Brain pericyte (primary cell): Measurements from ENCODE around the gene CRACDL.

ENCODE experiments used
- DNase-seq: peaks from one replicate; pipeline ENCODE4 v3.0.0-alpha.2; 2012; ENCODE audit warnings: low read depth, low spot score

CRACDL gene

GRCh38 chr2:98803405-98804264, 132.4 kb downstream of the CRACDL start:
- DNase-seq: no peak

DNA sequence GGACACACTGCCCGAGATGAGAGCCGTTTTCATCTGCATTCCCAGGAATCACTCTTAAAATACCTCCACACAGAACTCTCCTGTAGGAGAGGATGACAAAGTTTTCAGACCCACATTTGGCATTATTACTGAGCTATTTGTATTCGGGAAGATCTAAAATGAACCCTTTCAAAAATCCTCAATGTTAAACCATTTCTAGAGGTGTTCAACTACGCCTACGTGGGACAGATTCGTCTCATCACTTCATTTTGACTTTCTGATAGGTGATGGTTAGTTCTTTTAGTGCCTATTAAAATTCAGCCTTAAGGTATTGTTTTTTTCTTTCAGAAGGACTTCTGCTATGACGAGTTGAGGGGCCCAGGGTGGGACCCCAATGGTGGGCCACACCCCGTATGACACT, 133.7 kb downstream of the CRACDL start:
- no peak for DNase-seq

DNA sequence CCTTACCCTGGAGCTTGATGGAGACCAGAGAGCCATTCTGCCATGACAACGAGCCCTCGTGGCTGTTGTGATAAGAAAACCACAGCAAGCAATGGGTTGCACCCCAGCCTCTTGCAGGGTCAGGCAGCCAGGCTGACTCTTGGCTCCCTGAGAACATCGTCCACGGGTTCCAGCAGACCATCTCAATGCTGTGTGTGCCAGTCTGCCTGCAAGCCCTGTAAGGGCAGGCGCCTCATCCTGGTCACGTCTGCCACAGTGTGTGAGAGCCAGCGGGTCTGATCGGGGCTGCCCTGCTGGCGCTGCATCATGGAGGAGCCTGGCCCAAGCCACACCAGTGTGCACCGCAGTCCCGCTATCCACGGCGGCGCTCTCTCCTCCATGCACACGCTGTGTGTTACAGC, 134.1 kb downstream of the CRACDL start:
- DNase-seq: no peak

- no peak for DNase-seq
Observed at GRCh38 chr2:98801286-98801685, 134.7 kb downstream of the CRACDL start.

DNA sequence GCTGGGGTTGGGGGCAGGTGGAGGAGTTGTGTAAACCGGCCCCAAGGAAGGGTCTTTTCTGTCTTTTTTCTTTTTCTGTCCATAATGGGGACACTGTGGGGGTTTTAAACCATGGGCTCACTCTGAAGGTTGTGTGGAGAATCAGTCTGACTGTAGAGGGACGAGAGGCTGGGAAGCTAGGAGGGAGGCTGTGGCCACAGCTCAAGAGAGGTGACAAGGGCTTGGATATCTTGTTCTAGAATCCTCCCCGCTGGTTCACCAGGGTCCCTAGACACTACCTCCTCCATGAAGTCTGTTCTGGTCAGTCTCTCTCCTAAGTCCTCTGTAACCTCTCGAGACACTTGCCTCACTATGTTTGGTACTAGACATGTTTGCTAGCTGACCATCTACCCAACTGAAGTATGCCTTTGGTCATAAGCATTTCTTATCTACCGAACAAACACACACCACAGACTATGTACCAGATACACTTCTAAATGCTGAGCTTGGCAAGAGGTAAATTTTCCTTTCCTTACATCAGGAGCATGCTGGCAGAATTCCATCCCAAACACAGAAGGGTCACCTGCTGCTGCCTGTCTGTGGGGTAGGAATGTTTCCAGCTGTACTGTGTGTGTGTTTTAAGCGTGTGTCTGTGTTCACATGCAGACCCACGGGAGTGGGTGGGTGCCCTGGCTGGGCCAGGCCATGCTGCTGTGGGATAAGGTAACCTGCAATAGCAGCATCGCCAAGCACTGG, 135.5 kb downstream of the CRACDL start:
- no peak for DNase-seq

- no peak for DNase-seq
Observed at GRCh38 chr2:98799375-98800329, 136.4 kb downstream of the CRACDL start.

- no peak for DNase-seq
Observed at GRCh38 chr2:98796775-98797544, 139.1 kb downstream of the CRACDL start.

DNA sequence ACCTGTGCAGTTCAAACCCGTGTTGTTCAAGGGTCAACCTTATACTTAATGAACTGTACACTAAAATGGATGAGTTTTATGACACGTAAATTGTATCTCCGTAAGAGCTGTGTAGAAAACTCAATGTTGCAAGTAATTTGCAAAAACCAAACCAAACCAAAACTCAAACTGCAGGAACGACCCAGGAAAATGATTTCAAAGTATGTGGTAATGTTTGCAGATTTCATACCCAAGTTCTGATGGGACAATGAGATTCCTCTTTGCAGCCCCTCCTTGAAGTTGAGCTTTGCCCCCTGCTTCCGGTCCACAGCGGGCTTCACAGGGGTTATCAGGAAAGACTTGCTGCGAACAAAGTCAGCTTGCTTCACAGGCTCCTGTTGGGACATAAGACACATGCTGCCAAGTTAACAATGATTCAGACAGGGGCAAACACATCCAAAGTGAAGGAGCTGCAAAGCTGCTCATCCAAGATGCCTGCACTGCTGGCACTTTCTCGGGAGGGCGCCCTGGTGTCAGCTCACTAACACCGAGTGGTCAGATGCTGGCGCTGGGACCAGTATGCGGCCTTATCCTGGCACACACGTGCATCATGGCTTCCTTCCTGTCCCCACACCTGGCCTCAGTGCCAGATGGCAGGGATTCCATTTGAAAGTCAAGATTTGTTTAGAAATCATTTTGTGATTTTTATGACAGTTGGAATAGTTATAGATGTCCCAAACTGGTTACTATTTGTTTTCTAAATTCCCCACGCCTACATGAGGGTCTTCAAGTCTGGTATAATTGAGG, 139.9 kb downstream of the CRACDL start:
- DNase-seq: no peak

DNA sequence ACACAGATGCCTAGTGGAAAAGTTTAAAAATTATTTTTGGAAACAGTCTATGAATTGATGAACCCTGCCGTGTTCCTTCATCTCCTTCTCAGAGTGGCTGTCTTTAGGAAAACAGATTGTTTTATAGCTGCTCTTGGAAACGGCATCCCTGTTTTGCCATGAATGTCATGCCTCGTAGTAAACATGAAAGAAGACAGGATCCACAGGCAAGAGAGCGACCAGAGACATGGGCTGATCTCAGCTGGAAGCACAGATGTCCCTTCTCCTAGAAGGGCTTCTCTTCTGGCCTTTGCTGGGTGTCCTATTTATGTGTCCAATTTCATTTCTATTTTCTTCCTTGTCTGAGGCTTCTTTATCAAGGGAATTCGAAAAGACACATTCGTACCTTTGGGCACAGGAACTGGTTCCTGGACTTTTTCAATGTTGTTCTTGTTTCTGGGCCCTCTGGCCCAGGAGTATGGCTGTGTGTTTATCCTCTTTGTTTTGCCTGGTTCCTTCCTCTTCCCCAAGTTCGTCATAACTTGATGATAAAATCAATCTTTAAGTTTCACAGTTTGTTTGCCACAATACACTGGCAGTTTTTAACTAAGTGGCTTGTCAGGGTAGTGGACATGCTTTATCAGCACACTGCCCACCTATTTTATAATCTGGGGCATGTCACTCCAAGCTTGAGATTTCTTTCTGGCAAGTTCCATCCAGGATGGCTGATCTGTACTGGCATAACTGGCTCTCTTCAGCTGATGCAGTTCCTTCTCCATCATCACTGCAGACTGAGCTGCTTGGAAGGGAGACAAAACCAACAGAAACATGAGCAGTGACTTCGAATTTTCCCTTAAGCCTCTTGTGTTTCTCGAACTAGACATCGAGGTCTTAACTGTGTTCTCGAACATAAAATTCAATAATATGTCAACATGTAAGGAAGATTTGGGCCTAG, 141.9 kb downstream of the CRACDL start:
- no peak for DNase-seq

DNA sequence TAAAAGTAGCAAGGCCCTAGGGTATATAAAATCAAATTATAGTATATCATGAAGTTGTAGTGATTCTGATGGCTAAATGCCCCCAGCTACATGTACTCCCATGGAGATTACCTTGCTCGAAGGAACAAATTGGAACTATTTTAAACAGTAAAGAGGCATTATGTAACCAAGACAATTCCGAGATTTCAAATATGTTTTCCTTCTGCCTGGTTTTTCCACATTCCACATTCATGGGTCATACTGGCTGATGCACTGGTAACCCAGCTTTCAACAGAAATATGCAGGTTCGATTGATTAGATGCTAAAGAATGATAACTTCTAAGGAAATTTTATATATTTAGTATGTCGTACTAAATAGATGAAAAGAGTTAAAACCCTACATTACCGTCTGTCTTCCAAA, 142.8 kb downstream of the CRACDL start:
- no peak for DNase-seq

- no peak for DNase-seq
Observed at GRCh38 chr2:98790221-98790620, 145.8 kb downstream of the CRACDL start.

GRCh38 chr2:98787700-98788099, 148.3 kb downstream of the CRACDL start:
- no peak for DNase-seq

DNA sequence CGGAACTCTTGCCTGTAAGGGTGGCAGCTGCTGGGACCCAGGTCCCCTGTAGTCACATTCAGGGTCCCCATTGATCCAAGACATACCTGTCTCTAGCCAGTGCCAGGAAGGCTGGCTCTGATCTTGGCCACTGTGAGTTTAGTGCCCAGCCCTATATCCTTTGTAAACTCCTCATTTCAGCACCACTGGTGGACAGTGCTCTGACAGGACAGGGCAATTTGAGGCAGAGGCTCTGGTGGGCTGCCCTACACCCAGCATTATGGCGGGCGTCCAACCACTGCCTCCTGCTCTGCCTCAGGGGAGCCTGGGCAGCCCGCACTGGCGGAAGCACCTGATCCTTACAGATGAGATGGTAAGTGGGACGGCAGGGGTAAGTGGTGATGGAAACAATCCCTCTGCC, 149.8 kb downstream of the CRACDL start:
- no peak for DNase-seq

- DNase-seq: no peak
Observed at GRCh38 chr2:98782570-98782969, 153.5 kb downstream of the CRACDL start.

GRCh38 chr2:98781822-98782221, 154.2 kb downstream of the CRACDL start:
- DNase-seq: no peak

GRCh38 chr2:98778741-98779483, 157.1 kb downstream of the CRACDL start:
- DNase-seq: no peak

GRCh38 chr2:98778151-98778550, 157.9 kb downstream of the CRACDL start:
- DNase-seq: no peak

DNA sequence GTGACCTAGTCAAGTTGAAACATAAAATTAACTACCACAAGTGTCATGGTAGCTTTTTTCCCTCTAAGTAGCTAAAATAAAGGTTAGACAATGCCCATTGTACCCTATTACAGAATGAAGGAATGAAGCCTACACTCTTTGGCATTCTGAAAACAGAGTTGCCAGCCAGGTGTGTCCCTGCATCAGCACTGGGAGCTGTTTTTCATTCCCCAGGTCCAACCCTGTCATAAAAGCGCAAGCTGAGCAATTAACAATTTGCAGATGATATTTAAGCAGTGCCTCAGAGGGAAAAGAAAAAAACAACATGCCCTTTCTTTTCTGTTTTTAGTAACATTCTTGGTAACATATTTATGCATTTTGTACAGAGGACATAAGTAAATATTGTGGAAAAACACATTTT, 158.3 kb downstream of the CRACDL start:
- no peak for DNase-seq
